H1 (cell line): ENCODE data around the gene SLC35E1. TPM values are rescaled to one million over a fixed set of nuclear protein-coding genes. Genes with fewer than 3 reads are reported as not detected.

Experiments used
- JUN ChIP-seq: IDR thresholded peaks from 2 replicates; pipeline ENCODE4 v1.6.1; 2011; ENCODE audit warnings: low read depth, mild to moderate bottlenecking, improper control_type of control experiment, low read length
- PHF8 ChIP-seq: fragments of 200-600 bp; sonication (generic); conservative IDR thresholded peaks from 2 replicates; pipeline ENCODE4 v1.7.1; 2012; ENCODE audit warnings: low read depth, mild to moderate bottlenecking, inconsistent platforms, low read length, moderate library complexity
- TAF7 ChIP-seq: optimal IDR thresholded peaks from 2 replicates; pipeline ENCODE3; 2011; ENCODE audit warnings: low read depth, mild to moderate bottlenecking, inconsistent platforms, low read length, moderate library complexity, borderline replicate concordance
- polyA plus RNA-seq, 7 experiments: library from polyadenylated mRNA; depleted of rRNA in 3 of 7; stranded (reverse) in 5 of 7; unstranded in 2 of 7; fragments of >200 nt in 5 of 7; fragments of 200-250 nt in 2 of 7; gene quantifications; 1 replicate in 5 of 7; 2 replicates in 1 of 7; 4 replicates in 1 of 7; pipeline versions ENCODE4 v1.2.1 to v1.2.3, GENCODE V29; 2011 to 2013; ENCODE audit warnings: missing spikeins in 2 of 7, mixed read lengths in 2 of 7
- total RNA-seq: library from RNA; stranded (reverse); fragmentation: NEBNext Ultra II Directional; extraction: Animal tissue kit (Norgen Biotek cat#: 25700); gene quantifications from 2 replicates; pipeline ENCODE4 v1.2.1, GENCODE V29; 2021
- TF ChIP-seq, protein P1 (sequence below): IDR thresholded peaks from 2 replicates; pipeline ENCODE4 v1.6.1; 2011; ENCODE audit warnings: low read length, improper control_type of control experiment
- TF ChIP-seq, protein P2 (sequence below): IDR thresholded peaks from 2 replicates; pipeline ENCODE4 v1.6.1; 2012; ENCODE audit warnings: inconsistent platforms

The SLC35E1 gene
- total and polyA plus RNA-seq, 2 of the 8 experiments (the other 6 are each of a cell fraction or from before 2014, with no cell fraction given), result 26.0 to 31.9 TPM

DNA sequence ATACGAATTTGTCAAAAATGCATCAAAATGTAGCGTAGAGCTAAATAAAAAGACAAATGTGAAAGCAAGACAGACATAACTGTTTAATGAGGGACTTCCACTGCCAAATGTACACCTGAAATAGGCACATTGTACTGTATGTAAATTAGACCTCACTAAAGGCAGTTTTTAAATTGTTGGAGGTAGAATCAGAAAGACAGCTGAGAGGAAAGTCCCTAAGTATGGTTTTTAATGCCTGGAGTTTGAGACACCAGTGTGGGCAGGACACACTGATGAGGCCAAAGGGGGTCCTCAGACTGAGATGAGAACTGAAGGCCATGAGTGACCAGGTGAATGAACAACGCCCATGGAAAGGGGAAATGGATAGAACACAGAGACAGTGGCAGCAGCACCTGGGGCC is 32.9 kb upstream of the SLC35E1 start (continued):
- TF ChIP-seq, protein P1, sequence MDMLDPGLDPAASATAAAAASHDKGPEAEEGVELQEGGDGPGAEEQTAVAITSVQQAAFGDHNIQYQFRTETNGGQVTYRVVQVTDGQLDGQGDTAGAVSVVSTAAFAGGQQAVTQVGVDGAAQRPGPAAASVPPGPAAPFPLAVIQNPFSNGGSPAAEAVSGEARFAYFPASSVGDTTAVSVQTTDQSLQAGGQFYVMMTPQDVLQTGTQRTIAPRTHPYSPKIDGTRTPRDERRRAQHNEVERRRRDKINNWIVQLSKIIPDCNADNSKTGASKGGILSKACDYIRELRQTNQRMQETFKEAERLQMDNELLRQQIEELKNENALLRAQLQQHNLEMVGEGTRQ, result no peak
- TF ChIP-seq JUN (no peak), PHF8 (no peak), TAF7 (no peak)
- TF ChIP-seq, protein P2, sequence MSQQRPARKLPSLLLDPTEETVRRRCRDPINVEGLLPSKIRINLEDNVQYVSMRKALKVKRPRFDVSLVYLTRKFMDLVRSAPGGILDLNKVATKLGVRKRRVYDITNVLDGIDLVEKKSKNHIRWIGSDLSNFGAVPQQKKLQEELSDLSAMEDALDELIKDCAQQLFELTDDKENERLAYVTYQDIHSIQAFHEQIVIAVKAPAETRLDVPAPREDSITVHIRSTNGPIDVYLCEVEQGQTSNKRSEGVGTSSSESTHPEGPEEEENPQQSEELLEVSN, result no peak
- TF ChIP-seq, all 59 proteins: peak for 0
